GM12892 (cell line): ENCODE results near the gene PPP1R12C.

Source experiments
- DNase-seq: peaks from one replicate; pipeline ENCODE4 v3.0.0; 2011; ENCODE audit not compliant: insufficient read length
- FAIRE-seq: peaks from 2 replicates; lab custom pipeline; 2011; peaks lifted over from hg19 to GRCh38; lab: Jason Lieb, UNC
- POLR2A ChIP-seq: IDR thresholded peaks from 2 replicates; pipeline ENCODE4 v1.6.1; 2011; ENCODE audit warnings: low read depth, low read length, control low read depth
- POLR2AphosphoS5 ChIP-seq: IDR thresholded peaks from 2 replicates; pipeline ENCODE4 v1.6.1; 2011; ENCODE audit warnings: low read depth, low read length, control low read depth
- TAF1 ChIP-seq: IDR thresholded peaks from 2 replicates; pipeline ENCODE4 v1.6.1; 2011; ENCODE audit warnings: low read depth, mild to moderate bottlenecking, control low read depth, low read length, borderline replicate concordance

The PPP1R12C gene

GRCh38 chr19:55137915-55138314 is 20.5 kb upstream of the PPP1R12C start:
- TF ChIP-seq POLR2A (no peak), POLR2AphosphoS5 (no peak), TAF1 (no peak)
- FAIRE-seq (no peak), DNase-seq (no peak)

GRCh38 chr19:55136399-55137102 is 19.1 kb upstream of the PPP1R12C start:
- TF ChIP-seq POLR2AphosphoS5 (no peak), POLR2A (no peak), TAF1 (no peak)
- DNase-seq (no peak), FAIRE-seq (no peak)

GRCh38 chr19:55134736-55135135 is 17.3 kb upstream of the PPP1R12C start:
- TF ChIP-seq POLR2AphosphoS5, result no peak
- TF ChIP-seq POLR2A, result no peak
- no peak for TF ChIP-seq TAF1
- FAIRE-seq, result no peak
- DNase-seq, result no peak

- TF ChIP-seq POLR2AphosphoS5 (no peak), TAF1 (no peak), POLR2A (no peak)
- no peak for DNase-seq
- FAIRE-seq, result no peak
Measured at GRCh38 chr19:55133639-55134444, 16.4 kb upstream of the PPP1R12C start.

GRCh38 chr19:55132453-55133129 is 15.2 kb upstream of the PPP1R12C start:
- FAIRE-seq, result no peak

GRCh38 chr19:55131421-55131820 is 14.0 kb upstream of the PPP1R12C start:
- DNase-seq, result no peak
- FAIRE-seq, result no peak

More at GRCh38 chr19:55132453-55133129, 15.2 kb upstream of the PPP1R12C start:
- DNase-seq, result no peak
- no peak for TF ChIP-seq TAF1
- no peak for TF ChIP-seq POLR2A
- TF ChIP-seq POLR2AphosphoS5, result no peak

GRCh38 chr19:55119053-55119452 is 1.6 kb upstream of the PPP1R12C start:
- no peak for TF ChIP-seq POLR2A
- no peak for TF ChIP-seq TAF1
- TF ChIP-seq POLR2AphosphoS5, result no peak
- no peak for DNase-seq
- FAIRE-seq, result no peak

More at GRCh38 chr19:55131421-55131820, 14.0 kb upstream of the PPP1R12C start:
- TF ChIP-seq POLR2AphosphoS5, result no peak
- no peak for TF ChIP-seq TAF1
- no peak for TF ChIP-seq POLR2A

- DNase-seq (no peak), FAIRE-seq (no peak)
- TF ChIP-seq POLR2AphosphoS5 (no peak), TAF1 (no peak), POLR2A (no peak)
Measured at GRCh38 chr19:55118401-55118991, 1.1 kb upstream of the PPP1R12C start.

- DNase-seq, result peak; percentile 99
- FAIRE-seq, result peak; percentile 89
- peak; percentile 55 for TF ChIP-seq POLR2A
- TF ChIP-seq POLR2AphosphoS5, result peak; percentile 33; the same call in 1 of the 2 replicates
- TF ChIP-seq TAF1, result no peak
Measured at GRCh38 chr19:55117663-55118391, 390 bp upstream of the PPP1R12C start.

GRCh38 chr19:55116232-55116858 is 1.1 kb downstream of the PPP1R12C start:
- peak; percentile 82 for FAIRE-seq
- DNase-seq, result no peak
- TF ChIP-seq TAF1, result no peak
- 0 out of 2 replicates have a peak, but pooled peaks have one; percentile 28 for TF ChIP-seq POLR2AphosphoS5
- TF ChIP-seq POLR2A, result peak; percentile 43; the same call in 1 of the 2 replicates
